ENCODE results near the gene DHDDS.

DHDDS gene

DNA sequence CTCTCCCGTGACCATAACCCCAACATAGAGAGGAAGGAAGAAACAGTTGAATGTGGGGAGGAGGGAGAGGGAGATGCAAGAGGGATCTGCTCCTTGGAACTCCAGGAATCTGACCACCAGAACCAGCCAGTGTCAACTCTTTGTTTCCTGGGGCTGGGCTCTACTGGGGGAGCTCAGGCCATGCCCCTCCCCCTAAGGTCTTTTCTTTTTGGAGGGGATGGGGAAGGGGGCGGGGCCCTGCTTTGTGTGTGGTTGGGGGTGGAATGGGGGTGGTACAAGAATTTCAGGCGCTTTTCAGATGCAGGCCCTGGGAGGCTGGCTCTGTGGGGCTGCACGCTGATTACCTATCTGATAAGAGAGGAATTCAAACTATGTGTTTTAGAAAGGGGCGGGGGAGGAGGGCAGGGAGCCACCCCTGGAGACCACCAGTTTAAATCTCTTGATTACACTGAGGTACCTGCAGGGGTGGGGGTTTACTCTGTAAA lies 13.2 kb upstream of the DHDDS start:
- peak; percentile 38 for DNase-seq (ENCODE audit: low read depth, low spot score)

DNA sequence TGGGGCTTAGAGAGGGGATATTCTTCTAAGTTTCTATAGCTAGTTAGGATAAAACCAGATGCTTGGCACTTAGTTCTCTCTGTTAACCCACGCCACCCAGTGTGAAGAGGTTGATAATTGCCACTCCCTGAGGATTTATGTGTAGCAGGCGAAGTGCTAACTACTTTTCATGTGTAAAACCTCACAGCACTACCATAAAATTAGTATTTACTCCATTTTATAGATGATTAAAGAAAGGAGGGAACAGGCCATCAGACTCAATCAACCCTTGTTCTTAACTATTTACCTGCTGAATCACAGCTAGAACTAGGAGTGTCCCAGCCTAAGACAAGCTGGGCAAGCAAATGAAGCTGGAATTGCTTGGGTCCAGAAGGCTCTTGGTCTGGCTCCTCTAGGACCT lies 12.6 kb upstream of the DHDDS start:
- DNase-seq (ENCODE audit: low read depth, low spot score) = no peak

DNA sequence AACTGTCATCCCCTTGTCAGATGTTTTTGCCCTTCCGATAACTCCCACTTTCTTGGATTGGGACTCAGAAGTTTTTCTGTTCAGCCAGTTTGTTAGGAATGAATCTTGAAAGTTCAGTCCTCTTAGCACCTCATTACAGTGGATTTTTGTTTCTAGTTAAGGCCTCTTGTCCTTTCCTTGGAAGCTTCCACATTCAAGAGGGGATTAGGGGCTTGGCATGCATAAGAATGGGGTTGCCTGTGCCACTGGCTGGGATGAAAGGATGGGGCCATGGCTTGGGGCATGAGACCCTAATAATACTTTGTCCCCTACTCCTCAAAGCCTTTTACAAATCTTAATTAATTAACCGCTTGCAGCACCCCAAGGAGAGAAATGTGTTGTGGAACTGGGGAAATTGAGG lies 2.4 kb upstream of the DHDDS start:
- no peak for DNase-seq (ENCODE audit: low read depth, low spot score)

DNA sequence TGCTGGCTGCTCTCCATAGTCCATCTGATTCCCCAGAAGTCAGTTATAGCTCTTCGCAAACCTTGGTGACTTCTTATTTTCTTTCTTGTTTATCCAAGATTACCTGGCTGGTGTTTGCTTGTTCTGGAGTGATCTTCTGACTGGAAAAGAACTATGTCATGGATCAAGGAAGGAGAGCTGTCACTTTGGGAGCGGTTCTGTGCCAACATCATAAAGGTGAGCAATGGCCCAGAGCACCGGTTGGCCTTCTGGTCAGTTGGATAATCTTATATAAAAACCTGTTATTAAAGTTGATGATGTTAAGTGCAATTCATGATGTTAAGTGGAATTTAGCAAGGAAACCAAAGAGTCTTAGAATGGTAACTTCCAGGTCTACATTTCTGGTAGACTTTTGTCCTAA lies 672 bp downstream of the DHDDS start:
- DNase-seq (ENCODE audit: low read depth, low spot score) = no peak

DNA sequence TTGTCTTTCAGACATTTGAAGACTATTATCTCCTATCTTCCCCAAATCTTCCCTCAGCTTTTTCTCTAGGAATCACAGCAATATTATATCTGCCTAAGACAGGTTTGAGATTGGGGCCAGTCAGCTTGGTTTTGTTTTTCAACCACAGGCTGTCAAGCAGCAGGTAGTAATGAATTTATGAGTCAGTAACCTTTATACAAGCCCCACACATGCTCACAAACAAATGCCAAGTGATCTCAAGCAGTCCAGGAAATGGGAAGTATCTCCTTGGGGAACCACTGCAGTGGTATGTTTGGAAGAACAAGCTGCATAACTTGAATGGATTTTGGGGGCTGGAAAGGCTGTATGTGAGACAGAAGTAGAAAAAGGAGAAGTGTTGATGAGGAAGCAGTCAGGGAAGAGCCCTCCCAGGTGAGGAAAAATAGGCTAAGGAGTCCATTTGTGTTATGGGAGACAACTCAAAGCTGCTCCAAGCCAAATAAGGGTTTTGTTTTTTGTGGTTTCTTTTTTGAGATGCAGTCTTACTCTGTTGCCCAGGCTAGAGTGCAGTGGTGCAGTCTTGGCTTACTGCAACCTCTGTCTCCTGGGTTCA lies 2.1 kb downstream of the DHDDS start:
- no peak for DNase-seq (ENCODE audit: low read depth, low spot score)

DNA sequence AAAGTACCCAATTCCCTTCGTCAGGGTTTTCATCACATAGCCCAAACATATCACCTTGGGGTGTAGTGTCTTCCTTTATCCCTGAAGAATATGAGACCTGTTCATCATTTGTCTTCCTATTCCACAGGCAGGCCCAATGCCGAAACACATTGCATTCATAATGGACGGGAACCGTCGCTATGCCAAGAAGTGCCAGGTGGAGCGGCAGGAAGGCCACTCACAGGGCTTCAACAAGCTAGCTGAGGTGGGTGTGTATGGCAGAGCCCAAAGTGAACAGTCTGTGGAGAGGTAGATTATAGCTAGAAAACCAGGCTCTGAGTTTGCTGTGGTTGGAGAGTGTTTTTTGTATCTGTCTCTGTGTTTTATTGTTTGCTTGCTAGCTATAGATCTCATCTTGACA lies 5.9 kb downstream of the DHDDS start:
- DNase-seq (ENCODE audit: low read depth, low spot score) = no peak

DNA sequence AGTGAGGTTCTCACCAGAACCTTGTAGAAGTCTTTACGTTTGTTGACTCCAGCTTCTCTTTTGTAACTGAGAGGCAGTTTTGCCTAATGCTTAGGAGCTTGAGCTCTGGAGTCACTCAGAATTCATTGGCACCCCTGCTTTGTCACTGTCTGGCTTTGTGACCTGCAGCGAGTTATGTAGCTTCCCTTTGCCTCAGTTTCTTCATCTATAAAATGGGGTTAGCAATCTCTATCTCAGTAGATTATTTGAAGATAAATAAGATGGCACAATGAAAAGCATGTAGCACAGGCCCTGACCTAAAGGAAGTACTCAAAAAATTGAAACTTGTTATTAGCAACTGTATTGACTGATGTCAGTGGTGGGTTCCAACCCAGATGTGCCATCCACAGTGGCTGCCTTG lies 8.1 kb downstream of the DHDDS start:
- DNase-seq (ENCODE audit: low read depth, low spot score) = no peak

DNA sequence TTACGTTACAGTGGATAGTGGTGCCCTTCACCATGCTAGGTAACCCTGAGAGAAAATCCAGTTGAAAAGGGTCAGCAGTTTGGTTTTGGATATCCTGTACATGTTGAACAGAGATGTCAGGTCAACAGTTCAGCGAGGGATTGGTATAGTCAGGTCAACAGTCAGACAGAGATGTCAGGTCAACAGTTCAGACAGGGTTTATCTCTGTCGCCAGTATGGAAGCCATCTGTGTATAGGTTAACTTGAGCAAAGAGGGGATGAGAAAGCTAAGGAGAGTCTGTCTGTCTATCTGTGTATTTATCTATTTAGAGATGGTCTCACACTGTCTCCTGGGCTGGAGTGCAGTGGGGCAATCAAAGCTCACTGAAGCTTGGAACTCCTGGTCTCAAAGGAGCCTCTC lies 17.7 kb downstream of the DHDDS start:
- no peak for DNase-seq (ENCODE audit: low read depth, low spot score)

DNA sequence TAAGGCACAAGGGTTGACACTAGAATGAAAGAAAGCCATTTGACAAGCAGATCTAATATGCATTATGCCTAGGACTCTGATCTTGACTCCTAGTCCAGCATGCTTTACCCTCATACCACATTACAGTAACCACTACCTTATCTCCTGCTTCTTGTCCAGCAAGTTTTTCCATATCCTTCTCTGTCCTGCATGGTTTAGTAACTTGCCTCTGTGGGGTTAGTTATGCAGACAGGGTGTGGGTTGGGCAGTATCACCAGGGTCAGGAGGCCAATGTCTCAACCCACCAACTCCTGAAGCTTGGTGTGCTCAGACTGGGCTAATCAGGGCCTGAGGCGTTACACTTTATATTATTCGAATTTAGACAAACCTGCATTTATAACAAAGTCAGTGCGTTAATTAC lies 18.8 kb downstream of the DHDDS start:
- DNase-seq (ENCODE audit: low read depth, low spot score) = no peak

DNA sequence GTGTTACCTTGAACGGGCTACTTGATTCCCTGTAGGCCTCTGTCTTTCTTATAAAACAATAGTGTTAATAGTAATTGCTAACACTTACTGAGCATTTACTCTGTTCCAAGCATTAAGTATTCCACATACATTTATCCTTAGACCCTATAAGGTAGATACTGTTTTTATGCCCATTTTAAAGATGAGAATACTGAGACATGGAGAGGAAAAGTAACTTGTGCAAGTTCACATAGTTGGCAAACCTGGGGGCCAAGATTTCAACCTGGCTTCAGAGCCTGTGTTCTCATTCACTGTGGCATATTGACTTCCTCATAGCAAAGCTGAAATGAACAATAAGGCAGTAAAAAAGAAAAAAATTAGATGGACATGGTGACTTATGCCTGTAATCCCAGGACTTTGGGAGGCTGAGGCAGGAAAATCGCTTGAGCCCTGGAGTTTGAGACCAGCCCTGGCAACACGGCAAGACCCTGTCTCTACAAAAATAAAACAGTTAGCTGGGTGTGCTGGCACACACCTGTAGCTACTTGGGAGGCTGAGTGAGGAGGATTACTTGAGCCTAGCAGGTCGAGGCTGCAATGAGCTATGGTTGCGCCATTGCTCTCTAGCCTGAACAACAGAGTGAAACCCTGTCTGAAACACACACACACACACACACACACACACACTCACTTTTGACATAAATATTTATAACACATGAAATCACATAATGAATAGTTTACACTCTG lies 20.5 kb downstream of the DHDDS start:
- DNase-seq (ENCODE audit: low read depth, low spot score) = no peak

DNA sequence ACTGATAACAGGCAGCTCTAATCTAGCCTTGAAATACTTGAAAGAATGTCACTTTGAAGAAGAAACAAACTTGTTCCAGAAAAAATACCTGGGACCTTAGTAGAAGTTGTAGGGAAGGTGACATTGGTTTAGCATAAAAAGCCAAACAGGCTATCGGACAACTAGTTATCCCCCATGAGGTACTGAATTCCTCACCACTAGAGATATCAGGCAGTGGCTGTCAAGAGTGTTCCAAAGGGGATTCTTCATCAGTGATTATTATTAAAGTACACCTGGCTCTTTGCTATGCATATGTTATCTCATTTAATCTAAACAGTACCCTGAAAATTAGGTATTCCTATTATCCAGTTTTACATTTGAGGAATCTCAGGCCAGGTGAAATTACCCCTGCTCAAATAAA lies 27.0 kb downstream of the DHDDS start:
- DNase-seq (ENCODE audit: low read depth, low spot score) = no peak

DNA sequence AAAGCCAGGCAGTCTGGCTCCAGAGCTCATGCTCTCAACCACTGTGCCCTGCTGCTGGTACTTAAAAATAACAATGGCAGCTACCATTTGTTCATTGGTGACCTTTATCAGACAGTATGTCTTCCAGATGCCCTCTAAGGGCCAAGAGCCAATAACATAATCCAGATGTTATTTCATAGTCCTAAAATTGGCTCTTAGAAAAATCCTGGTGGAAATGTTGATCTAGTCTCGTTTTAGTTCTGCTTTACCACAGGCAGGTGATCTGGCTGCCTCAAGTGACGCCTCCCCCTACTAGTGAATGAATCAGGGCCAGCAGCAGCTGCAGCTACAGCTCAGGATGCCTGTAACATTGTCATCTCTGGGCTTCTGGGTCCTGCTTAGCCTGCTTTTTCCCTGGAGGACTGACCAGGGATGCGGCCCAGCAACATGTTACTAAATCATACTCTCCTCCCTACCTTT lies 27.5 kb downstream of the DHDDS start:
- no peak for DNase-seq (ENCODE audit: low read depth, low spot score)

DNA sequence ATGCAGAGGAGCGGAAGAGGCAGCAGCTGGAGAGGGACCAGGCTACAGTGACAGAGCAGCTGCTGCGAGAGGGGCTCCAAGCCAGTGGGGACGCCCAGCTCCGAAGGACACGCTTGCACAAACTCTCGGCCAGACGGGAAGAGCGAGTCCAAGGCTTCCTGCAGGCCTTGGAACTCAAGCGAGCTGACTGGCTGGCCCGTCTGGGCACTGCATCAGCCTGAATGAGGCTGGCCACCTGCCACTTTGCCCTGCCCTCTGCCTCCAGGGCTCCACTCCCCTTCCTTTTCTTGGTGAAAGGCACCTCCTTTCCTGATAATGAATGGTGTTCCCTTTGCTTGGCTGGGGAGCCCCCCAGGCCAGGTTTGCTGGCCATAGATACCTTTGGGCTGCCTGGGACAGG lies 36.8 kb downstream of the DHDDS start:
- DNase-seq (ENCODE audit: low read depth, low spot score) = no peak

DNA sequence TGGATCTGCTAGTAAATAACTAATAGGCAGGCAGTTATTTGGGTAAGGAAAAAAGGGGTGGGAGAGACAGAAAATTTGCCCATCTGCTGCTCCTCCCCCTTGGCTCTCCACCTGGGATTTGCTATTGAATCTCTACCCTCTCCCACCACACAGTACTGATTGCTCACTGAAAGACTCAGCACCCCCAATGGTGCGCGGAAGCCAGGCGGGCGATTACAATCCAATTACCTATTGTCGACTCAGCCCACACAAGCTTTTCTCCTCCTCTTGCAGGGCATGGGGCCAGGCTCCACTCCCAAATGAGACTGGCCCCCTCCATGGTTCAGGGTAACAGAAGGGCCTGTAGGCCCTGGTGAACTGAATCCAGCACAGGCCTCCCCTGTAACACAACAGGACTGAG lies 37.4 kb downstream of the DHDDS start:
- no peak for DNase-seq (ENCODE audit: low read depth, low spot score)

DNA sequence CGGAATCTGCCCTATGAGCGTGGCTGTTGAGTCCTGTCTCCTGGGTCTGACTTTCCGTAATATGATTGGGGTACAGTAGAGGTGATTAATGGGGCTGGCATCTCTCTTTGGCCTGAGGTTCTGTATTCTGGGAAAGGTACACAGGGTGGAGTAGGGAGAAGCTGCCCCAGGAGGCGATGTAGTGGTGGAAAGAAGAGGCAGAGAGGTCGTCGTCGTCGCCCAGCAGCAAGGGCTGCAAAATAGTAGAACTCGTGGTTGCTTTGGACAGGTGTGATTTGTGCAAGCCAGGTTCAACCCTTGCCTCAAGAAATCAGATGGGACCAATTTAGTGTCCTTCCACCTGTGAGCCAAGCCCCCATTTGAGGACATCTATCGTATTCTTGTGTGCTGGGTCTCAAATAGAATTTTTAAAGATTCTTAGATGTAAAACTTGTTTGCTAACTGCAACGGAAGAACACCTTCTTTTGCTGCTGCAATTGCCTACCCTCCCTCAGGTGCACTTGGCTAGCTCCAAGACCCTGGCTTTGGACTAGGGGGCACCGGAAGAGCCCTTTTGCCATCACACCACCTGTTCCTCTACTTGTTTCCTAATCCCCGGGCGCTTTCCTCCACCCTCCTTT lies 38.9 kb downstream of the DHDDS start:
- DNase-seq (ENCODE audit: low read depth, low spot score) = no peak

DNA sequence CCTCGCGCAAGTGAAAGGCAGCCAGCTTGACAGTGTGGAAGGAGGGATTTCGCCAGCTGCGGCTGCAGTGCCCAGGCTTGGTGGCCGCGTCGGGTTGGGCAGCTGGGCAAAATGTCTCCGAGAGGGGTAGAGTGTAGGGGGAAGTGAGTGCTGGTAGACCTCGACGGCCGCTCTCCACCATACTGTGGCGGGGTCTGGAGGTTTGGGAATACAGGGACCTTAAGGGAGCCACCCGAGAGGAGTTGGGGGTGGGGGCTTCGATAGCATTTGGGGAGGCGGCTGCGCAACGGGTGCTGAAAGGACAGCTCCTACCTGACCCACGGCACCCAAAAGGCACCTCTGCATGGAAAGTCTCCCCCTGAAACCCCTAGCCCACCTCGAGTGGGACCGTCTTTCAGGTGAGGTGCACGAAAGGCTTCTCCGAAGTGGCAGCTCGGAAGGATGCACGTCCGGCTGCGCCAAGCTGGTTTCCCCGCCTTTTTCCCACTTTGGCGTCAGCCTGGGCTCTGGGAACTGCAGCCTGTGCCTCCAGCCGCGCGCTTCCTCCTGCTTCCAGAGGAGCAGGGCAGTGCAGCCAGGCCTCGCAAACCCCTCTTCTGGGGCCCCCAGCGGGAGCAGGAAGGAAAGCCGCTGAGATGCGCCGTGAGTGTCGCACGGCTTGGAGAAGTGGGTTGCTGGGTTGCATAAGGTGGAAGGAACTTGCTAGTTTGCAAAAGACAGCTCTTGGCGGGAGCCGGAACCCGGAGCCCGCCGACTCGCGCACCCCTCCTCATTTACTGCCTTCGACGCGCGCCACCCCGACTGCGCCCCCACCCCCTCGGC lies 39.6 kb downstream of the DHDDS start:
- peak; percentile 77 for DNase-seq (ENCODE audit: low read depth, low spot score)

DNA sequence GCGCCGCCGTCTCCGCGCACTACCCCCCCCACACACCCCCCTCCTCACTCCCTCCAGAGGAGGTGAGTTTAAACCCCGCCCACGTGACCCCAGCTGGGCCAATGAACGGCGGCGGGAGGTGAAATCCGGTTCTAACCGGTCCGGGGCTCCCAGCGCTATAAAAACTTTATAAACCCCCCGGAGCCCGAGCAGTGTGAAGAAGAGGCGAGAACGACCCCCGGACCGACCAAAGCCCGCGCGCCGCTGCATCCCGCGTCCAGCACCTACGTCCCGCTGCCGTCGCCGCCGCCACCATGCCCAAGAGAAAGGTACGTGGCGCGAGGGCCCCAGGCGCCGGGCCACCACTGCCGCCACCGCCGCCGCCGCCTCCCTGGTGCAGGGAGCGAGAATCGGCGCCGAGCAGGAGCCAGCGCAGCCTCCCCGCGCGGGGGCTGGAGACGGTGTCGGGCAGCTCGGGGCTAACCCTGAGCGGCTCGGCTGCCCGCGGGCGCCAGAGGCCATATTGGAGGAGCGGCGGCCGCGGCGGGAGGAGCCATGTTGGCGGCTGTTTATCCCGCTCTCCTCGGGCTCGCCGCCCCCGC lies 40.3 kb downstream of the DHDDS start, which contains the start of gene HMGN2:
Gene HMGN2 (plus strand): TSS at position 121 of the 581 bp plus-strand sequence. CDS start 173 bp downstream, at position 294.
- peak; percentile 93 for DNase-seq (ENCODE audit: low read depth, low spot score)

DNA sequence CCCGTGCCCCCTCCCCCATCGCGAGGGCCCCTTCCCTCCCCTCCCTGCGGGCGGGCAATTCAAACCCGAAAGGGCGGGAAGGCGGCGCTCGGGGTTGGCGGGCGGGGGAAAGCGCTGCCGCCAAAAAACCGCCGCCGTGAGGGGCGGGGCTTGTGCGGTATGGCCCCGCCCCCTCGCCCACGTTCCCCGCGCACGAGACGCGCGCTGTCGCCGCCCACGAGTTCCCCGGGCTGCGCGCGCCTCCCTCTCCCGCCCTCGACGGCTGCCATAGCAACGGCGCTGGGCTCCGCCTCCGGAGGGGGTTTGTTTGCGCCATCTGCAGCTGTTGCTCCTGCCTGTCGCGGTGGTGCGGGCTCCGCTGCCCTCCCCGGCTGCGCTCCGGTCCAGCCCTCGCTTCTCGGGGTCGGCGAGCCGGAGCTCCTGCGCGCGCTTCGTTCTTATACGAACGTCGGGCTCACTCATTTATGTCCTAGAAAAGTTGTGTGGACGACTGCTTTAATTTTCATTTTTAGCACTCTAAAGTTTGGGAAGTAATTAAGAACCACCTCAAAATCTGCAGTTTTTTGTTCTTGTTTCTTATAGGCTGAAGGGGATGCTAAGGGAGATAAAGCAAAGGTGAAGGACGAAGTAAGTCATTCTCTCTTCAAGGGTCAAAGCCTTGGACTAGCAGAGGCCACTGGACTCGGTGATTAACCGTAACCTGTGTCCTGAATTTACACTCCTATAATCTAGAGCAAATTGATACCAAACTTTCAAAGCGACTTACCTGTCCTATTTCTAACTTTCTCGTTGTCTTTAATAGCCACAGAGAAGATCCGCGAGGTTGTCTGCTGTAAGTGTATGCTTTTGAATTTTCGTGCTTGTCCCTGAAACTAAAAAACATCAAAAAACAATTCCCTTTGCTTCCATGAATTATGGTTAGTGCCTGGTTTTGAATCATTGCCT lies 41.1 kb downstream of the DHDDS start:
- DNase-seq (ENCODE audit: low read depth, low spot score) = peak; percentile 98

DNA sequence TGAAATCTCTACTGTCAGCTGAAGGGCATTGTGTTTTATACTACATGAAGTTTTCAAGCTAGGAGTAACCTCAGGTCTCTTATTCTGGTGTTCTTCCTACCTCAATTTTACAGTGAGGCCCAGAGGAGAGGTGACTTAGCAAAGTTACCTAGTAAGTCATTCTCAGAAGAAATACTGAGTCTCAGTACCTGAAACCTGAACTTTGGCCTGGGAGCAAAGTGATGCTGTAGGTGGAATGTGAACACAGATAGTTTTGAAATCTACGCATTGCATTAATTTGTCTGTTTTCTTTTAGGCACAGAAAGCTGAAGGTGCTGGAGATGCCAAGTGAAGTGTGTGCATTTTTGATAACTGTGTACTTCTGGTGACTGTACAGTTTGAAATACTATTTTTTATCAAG lies 42.7 kb downstream of the DHDDS start:
- DNase-seq (ENCODE audit: low read depth, low spot score) = no peak

DNA sequence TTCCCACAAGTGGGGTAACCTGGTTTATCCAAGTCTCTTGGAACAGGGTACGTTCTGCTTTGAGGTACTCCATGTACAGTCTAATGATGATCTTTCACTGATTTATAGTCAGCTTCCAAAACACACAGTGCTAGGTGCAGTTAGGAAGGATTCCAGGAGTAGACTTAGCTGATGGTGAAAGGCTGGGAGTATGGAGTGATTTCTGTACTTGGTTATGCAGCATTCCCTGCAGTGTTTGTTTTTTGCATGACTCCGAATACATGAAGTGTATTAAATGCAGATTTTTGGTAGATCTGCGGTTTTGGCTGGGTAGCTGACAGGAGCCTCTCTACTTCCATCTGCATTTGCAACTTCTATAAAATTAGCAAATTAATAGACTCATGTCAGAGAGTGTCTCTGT lies 43.9 kb downstream of the DHDDS start:
- DNase-seq (ENCODE audit: low read depth, low spot score) = no peak

DNA sequence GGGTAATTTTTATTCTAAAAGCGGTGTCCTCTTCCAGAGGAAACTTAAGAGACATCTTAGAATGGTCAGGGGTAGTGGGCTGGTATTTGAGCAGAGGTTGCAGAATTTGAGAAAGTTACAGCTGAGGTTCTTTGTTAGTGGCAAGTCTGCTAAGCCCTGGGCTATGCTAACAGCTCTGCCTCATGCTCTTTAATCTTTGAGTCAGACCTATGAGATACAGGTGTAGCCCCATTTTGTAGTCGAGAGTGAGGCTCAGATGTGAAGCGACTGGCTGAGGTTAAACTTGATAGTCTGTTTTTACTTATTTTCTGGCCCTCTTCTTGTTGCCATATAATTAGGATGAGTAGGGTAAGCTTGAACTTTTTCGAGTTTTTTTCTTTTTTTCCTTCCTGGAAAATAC lies 44.8 kb downstream of the DHDDS start:
- DNase-seq (ENCODE audit: low read depth, low spot score) = no peak

Data from astrocyte of the hippocampus (primary cell).